K562 (cell line): ENCODE measurements around the gene OBSL1.

Experiments
- BCOR ChIP-seq: fragments of 450-650 bp; IDR thresholded peaks from 2 replicates; pipeline ENCODE4 v1.6.1; 2016
- HDAC2 ChIP-seq: fragments of 450-650 bp; IDR thresholded peaks from 2 replicates; pipeline ENCODE4 v1.6.1; 2016; ENCODE audit warnings: mild to moderate bottlenecking
- MTA3 ChIP-seq: fragments of 450-650 bp; formaldehyde crosslinking; IDR thresholded peaks from 2 replicates; pipeline ENCODE4 v1.6.1; 2017; ENCODE audit warnings: mild to moderate bottlenecking, borderline replicate concordance
- THAP12 ChIP-seq: fragments of 250-450 bp; sonication (Bioruptor Pico); IDR thresholded peaks from 2 replicates; pipeline ENCODE4 v1.9.0; 2021; ENCODE audit warnings: mild to moderate bottlenecking, inconsistent platforms
- ZKSCAN3 ChIP-seq: fragments of 250-450 bp; sonication (Bioruptor Pico); IDR thresholded peaks from 2 replicates; pipeline ENCODE4 v1.4.0; 2020
- ZNF121 ChIP-seq: sonication (generic); formaldehyde crosslinking; conservative IDR thresholded peaks from 2 replicates; pipeline ENCODE4 v1.8.0; 2022; ENCODE audit warnings: missing genetic modification reagents

GRCh38 chr2:219615036-219615435 is 43.7 kb upstream of the OBSL1 start:
- TF ChIP-seq ZKSCAN3 (CRISPR knock-in tag) (no peak), HDAC2 (no peak), THAP12 (no peak), MTA3 (no peak), BCOR (no peak), ZNF121 (CRISPR knock-in tag) (no peak)
